DLD1 (cell line): ENCODE results near the gene BRD1.
"Not testable (repeated sequence)": the region's sequence is repeated elsewhere in the genome, so short reads cannot be mapped to it uniquely, and the experiment has no call there.

ENCODE experiments used
- in situ Hi-C: cut with HindIII; loops from 2 replicates; pipeline ENCODE4 v1.10.0; 2017; ENCODE audit warnings: low sequenced_read_pairs

BRD1 gene

GRCh38 chr22:49774046-49774445 is 53.6 kb downstream of the BRD1 start:
- in situ Hi-C loops, result no loop called here

- in situ Hi-C loops, result no loop called here
These were observed 54.1 kb downstream of the BRD1 start for GRCh38 chr22:49773531-49773930.

- in situ Hi-C loops, result no loop called here
These were observed 55.0 kb downstream of the BRD1 start for GRCh38 chr22:49772692-49773091.

- in situ Hi-C loops, result no loop called here
These were observed 56.2 kb downstream of the BRD1 start for GRCh38 chr22:49771266-49772065.

- in situ Hi-C loops, result no loop called here
These were observed 57.0 kb downstream of the BRD1 start for GRCh38 chr22:49770547-49771265.

GRCh38 chr22:49769691-49770546 is 57.8 kb downstream of the BRD1 start:
- in situ Hi-C loops, result no loop called here

- in situ Hi-C loops, result no loop called here
These were observed 58.6 kb downstream of the BRD1 start for GRCh38 chr22:49768951-49769690.

GRCh38 chr22:49768077-49768910 is 59.4 kb downstream of the BRD1 start:
- in situ Hi-C loops, result no loop called here

- in situ Hi-C loops, result no loop called here
These were observed 60.2 kb downstream of the BRD1 start for GRCh38 chr22:49767355-49768062.

GRCh38 chr22:49765951-49766350 is 61.7 kb downstream of the BRD1 start:
- in situ Hi-C loops, result no loop called here

GRCh38 chr22:49765091-49765771 is 62.4 kb downstream of the BRD1 start:
- in situ Hi-C loops, result no loop called here

GRCh38 chr22:49764127-49764581 is 63.5 kb downstream of the BRD1 start:
- in situ Hi-C loops, result no loop called here

GRCh38 chr22:49763696-49764095 is 64.0 kb downstream of the BRD1 start:
- in situ Hi-C loops, result no loop called here

GRCh38 chr22:49763138-49763537 is 64.5 kb downstream of the BRD1 start:
- in situ Hi-C loops, result no loop called here

GRCh38 chr22:49762571-49762970 is 65.1 kb downstream of the BRD1 start:
- in situ Hi-C loops, result not testable (repeated sequence)

- in situ Hi-C loops, result no loop called here
These were observed 65.8 kb downstream of the BRD1 start for GRCh38 chr22:49761836-49762235.

GRCh38 chr22:49760630-49761571 is 66.8 kb downstream of the BRD1 start:
- in situ Hi-C loops, result no loop called here

- in situ Hi-C loops, result no loop called here
These were observed 67.4 kb downstream of the BRD1 start for GRCh38 chr22:49760280-49760629.
